Embryonic facial prominence (tissue), 1 donor: Measurements from ENCODE around the gene ATG2B.

ENCODE experiments used
- DNase-seq: peaks from one replicate; pipeline ENCODE4 v3.0.0-alpha.2; 2016; ENCODE audit errors: extremely low spot score

The ATG2B gene

DNA sequence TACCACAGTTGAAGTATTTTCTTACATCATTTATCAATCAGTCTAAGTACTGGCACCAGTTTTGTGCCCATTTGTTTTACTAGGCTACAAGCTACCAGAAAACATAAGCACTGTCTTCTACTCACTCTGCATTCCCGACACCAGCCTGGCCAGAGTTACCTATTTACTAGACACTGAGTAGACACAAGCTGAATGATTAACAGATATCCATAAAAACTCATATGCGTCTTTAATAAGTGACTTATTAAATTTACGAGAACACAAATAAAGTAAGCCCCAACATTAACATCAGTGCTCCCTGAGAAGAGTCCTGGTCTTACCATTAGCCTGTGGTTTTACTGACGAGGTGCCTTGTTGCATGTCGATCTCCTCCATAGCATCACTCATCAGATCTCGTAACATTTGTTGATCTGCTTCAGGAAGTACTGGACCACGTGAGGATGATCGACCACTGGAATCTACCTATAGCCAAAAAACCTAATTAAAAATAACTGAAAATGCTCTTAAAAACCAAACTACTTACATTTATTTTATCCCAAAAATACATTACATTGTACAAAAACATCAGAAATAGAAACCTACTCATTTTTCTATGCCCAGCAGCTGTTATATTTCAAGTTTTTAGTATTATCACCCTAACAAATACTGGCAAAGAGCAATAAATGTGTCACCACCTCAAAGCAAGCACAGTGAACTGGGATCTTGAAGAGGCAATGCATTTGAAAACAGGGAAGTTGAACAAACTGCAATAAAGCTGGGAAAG, 53.8 kb downstream of the ATG2B start:
- no peak for DNase-seq

DNA sequence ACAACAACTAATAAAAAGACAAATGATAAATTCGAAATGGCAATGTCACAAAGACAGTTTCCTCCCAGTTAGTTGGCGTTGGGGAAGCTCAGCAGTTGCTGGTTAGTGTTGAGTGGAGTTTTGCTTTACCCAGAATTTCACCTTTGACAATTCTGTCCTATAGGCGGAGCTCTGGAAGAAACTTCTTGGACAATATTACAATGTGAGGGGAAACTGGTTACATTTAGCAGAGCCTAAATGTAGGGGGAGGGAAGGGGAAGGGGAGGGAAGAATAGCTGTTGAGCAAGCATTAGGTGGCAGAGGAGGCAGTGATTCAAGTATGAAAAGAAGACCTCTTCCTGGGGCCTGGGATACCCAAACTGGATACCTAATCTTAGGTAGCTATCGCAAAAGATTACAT, 55.7 kb downstream of the ATG2B start:
- no peak for DNase-seq

DNA sequence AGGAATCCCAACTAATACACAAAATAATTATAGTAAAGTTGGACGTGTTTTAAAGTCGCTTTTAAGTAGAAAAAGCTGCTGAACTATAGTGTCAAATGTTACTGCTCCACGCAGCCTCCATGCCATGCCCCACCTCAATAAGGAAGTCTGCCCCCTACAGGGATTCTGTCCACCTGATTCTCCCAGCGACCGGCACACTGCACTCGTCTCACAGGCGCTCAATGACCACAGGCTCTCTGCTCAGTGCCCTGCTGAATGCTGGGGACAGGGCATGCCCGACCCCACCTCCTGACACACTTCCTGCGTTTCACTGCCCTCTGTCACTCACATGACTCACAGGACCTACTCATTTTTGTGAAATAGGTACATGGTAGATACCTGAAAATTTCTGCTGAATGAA, 58.2 kb downstream of the ATG2B start:
- DNase-seq: no peak

DNA sequence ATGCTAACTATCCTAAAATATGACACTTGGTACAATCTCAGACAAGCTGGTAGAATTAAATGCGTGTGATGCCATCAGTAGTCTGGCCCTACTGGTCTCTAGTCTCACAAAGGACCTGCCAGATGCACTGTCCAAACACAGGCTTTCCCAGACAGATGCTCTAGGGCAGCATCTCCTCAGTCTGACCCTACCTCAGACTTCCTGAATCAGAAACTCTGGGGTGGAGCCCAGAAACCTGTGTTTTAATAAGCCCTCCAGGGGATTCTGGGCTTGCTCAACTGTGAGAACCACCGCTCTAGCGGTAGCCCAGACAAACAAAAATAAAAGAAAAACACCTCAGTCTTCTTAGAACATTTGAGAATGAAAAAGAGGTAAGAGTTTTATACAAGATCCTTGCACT, 59.2 kb downstream of the ATG2B start:
- no peak for DNase-seq

DNA sequence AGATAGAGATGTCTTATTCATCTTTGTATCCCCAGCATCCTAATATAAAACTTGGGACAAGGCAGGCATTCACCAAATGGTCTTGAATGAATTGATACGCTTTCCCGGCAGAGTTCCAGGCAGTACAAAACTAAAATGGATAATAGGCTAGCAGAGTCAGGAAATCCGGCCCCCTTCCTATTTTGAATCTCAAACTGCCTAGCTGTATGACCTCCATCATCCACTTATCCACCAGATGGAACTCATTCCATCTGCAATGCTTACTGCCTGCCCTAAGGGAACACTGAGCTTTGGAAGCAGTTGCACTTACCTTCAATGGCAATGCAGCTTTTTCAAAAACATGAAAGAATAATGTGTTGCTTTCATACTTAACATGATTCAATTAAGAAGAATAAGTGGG, 63.7 kb downstream of the ATG2B start:
- DNase-seq: no peak

DNA sequence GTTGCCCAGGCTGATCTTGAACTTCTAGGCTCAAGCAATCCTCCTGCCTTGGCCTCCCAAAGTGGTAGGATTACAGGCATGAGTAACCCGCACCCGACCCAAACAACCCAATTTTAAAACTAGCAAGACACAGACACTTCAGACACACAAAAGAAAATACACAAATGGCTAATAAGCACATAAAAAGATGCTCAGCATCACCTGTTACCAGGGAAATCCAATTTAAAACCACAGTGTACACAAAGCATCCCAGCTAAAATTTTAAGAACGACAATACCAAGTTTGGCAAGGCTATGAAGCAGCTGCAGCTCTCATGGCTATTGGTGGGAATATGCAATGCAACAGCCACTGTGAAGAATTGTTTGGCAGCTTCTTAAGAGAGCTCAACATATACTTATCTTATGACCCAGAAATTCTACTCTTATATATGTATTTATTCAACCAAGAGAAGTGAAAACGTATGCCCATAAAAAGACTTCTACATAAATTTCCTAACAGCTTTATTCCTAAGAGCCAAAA, 65.1 kb downstream of the ATG2B start:
- DNase-seq: no peak

DNA sequence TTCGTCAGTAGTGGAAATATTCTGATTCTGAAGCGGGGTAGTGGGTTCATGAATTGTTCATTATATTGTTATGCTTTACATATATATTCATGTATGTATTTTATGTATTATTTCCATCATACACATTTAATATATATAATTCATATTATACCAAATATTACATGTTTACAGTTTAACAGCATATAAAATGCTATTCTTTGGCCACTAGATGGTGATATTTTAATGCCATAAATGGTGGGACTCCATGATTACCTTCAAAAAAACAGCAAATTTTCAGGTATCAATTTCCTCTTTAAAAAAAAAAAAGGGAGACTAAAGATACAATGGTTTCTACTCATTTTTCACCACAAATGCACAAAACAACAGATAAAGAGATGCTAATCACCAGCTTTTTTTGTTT, 66.1 kb downstream of the ATG2B start:
- no peak for DNase-seq

DNA sequence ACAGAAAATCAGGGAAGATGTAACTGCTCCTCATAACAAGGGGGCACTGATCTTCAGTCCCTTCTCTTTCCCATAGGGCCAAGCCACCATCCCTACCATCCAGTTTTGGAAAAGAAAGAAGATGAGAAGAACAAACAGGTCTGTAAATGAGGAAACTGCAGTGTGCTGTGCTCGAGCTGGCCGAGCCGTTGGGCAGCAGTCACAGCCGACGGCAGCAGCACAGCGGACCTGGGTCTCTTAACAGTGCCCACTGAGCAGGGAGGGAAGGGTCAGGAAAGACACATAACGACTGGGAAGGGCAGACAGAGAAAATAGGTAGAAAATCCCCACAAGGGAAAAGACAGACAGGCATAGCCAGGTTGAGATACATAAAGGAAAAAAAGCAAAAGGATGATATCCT, 68.9 kb downstream of the ATG2B start:
- no peak for DNase-seq

DNA sequence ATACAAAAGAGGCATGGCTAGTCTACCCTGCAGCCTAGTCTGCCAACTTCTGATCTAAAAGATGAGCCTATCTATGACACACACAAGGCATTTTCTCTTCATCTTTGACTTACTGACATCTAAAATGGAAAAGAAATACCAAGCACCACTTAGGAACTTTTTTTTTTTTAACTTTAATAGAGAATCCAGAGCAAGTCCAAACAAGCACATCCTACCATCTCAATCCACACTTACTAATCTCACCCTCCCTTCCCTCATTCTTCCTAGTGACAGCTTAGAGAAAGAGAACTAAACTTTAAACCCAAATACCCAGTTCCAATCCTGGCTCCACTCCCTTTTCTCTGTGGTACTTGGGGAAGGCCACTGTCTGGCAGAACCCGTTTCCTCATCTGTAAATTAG, 75.3 kb downstream of the ATG2B start:
- no peak for DNase-seq

DNA sequence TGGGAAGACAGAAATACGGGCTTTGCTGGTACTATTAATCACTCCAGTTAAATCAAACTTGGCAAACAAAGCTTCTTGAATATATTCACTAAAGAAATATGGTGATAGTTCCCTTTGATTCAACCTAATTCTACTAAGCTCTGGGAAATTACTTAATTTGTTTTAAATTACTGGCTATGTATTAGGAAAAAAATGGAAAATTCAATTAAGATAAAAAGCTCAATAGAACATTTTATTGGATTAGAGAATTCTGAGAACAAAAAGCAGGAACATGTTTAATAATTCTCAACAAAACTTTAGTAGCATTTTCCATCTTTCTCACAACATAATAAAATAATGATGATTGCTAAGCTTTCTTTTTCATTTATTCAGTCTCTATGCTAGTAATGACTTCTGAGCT, 76.9 kb downstream of the ATG2B start:
- no peak for DNase-seq

DNA sequence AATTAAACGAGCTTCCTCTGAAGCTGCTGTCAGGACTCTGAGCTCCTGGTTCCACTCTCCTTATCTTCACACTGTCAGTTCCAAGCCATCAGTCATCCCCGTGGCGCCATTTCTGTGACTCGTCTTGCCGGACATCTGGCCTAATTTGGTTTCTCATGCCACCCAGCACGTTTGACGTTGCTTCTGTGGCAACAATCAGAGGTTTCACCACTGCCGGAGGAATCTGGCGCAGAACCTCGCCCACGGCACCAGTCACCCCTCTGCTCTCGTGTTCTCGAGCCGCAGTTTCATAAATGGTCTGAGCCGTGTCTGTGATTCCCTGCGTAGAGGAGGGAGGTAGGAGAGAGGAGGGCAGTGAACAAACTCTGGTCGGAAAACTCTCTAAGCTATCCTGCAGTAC, 77.5 kb downstream of the ATG2B start:
- no peak for DNase-seq

DNA sequence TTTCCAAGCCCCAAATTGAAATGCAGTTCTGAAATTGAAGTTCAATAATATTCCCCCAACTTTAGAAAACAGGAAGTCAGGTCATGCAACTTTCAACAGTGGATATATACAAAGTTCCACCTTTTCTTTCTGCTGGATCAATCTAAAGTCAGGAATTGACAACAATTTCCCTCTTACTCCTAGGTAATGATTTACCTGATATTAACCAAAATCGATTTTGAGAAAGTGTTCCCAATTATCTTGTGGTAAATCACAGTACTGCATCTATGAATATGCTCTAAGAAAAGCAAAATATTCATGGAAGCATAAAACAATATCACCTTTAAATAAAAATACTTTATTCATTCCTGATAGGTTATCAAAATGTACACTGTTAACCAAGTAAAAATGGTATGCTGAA, 78.7 kb downstream of the ATG2B start:
- no peak for DNase-seq

DNA sequence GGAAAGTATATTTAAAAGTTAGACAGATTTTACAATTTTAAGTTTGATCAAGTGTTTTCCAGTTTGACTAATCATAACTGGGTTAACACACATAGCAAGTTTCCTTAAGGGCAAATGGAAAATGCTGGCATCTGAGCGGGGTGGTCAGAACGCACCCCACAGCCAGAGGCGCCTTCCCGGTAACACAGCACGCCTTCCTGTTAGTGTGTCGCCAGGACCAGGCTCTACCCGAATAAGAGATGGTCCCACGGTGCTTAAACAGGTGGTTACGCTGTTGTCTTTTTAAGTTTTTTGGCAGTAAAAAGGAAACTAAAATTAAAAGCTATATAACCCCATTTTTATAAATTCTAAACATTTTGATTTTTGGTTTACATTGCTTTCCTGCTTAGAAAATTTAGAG, 79.1 kb downstream of the ATG2B start:
- no peak for DNase-seq

DNA sequence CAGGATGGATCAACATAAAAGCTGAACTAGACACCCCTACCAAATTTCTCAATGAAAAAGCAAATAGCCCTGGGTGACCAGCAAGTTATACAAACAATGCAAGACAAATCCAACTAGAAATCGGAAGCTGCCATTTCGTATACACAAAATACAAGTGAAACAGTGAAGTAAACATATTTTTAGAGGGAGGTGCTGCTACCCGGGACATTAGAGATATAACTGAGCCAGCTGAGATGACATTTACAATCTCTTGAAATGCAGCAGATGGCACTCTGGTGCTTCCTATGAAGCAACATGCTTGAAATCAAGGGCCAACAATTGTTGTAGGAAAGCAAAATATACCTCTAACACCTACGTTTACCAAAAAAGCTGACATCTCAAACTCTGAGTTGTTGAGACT, 81.7 kb downstream of the ATG2B start:
- DNase-seq: no peak

DNA sequence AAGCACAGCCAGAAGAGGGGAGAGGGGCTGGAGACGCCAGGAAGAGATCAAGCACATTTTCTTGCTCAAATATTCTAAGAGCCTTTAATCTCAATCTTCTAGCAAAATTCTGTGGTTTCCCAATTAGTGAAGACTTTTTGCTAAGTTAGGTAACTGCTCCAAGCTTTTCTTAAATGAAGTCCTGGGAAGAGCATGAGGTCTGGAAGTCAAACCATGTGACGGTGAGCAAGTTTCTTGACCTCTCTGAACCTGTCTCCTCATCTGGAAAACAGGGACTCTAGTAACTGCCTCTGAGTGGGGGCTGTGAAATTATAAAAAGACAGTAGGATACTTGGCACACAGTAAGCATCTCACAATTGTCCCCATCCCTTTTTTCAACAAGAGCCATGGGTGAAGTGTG, 83.0 kb downstream of the ATG2B start:
- no peak for DNase-seq

DNA sequence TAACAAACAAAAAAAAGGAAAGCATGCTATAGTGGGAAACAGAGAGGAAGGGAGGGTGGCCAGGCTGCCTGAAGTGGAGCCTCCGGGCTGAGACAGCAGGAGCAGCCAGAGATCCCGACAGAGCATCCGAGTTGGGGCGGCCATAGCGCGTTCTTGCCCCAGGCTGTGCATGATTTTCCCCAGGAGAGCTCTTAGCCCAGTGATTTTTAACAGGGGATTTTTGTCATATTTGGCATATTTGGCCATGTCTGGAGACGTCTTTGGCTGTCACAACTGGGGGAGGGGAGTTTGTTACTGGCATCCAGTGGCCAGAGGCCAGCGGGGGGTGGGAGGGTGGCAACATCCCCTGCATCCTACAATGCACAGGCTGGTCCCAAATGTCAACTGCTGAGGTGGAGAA, 83.6 kb downstream of the ATG2B start:
- DNase-seq: no peak

DNA sequence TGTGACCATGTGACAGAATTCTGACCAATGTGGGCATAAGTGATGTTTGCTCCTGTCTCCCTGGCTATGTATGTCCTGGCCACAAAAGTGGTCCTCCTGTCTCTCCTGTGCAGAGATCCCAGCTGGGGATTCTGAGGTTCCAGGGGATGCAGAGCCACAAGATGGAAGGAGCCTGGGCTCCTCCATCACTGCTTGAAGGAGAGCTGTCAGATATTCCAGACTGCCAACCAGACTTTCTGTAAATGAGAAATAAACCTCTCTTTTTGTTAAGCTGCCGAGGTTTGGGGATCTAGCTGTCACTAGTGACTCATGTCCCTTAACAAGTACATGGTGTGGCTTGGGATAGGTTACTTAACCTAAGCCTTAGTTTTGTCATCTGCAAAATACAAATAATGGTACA, 85.3 kb downstream of the ATG2B start:
- no peak for DNase-seq

DNA sequence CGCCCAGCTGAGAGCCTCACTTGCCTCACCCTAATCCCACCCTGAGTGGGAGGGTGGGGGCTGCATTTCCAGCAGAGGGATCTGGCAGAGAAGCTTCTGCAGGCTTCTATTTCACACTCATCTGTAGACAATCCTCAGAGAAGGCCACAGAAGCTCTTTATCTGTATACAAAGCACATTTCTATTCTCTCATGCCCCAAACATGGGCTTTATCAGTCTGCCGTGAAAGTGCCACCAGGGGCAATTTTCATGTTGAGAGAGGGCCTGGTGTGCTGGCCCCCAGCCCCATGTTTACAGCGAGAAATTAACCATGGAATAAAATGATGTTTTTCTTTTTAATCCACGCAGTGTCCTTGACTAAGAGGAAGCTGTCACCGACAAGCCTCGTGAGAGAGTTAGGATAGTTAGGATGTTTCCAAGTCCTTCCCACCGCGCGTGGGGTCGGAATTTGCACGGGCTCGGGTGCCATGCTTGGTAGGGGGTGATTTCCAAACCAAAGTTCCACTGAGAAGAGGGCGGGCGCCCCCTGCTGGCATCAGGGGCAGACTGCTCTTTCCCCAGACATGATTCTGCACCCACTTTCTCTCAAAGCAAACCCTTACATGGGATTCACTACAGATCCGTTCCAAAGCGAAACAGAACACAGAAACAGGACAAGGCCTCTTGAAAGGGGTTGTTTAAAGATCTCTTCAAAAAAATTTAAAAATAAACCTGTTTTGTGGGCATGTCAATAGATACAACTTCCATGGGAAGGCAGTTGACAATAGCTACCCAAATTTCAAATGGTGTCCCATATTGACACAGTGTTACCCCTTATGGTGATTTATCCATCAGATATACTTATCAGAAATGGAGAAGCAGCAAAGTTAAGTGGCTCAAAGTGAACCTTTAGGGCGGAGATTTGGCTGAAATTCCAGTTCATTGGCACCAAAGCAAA, 87.7 kb downstream of the ATG2B start:
- DNase-seq: peak; percentile 64

DNA sequence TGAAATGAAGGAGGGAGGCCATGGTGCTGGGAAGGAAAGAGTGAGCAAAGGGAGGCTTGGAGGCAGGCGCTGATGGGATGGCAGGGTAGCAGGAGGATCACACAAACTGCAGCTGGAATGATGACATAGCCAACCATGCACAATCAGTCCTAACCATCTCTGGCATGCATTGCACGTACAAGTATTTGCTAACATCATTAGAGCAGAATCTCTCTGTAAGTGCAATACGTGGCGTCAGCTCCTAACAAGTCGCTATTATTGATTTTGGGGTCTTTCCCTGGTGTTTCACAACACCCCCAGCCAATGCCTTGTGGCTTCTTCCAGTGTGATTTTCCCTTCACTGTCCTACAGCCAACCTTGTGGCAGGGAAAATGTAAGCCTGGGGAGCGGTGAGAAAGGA, 88.6 kb downstream of the ATG2B start:
- DNase-seq: no peak

DNA sequence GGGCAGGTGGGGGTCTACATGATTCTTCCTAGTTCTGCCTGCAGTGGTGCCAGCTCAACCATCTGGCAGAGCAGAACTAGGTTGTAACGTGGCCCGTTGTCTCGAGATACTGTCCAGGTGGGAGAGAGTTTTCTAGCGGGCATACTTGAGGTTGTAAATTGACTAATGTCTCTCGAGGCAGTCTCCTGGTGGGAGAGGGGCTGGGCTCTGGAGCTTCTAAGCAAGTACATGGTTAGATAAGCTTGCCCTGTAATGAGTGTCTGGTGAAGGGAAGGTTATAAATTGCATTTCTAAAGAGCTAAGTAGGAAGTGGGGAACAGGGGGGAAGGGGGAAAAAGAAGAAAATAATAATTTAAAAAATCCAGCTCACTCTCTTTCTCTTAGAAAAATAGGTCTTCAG, 89.0 kb downstream of the ATG2B start:
- DNase-seq: no peak

DNA sequence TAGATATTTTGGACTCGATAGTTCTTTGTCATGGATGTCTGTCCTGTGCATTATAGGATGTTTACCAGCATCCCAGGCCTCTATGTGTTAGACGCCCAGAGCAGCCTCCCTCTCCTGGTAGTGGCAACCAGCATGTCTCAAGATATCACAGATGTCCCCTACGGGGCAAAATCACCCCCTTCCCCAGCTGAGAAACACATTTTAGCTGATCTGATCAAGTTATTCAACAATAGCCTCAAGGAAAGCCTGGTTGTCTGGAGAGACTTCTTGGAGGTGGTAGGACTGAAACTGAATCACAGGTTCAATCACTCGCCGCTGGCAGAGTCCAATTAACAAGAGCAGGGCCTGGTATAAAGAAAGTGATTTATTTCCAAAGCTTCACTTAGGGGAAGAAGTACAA, 89.5 kb downstream of the ATG2B start:
- DNase-seq: no peak

DNA sequence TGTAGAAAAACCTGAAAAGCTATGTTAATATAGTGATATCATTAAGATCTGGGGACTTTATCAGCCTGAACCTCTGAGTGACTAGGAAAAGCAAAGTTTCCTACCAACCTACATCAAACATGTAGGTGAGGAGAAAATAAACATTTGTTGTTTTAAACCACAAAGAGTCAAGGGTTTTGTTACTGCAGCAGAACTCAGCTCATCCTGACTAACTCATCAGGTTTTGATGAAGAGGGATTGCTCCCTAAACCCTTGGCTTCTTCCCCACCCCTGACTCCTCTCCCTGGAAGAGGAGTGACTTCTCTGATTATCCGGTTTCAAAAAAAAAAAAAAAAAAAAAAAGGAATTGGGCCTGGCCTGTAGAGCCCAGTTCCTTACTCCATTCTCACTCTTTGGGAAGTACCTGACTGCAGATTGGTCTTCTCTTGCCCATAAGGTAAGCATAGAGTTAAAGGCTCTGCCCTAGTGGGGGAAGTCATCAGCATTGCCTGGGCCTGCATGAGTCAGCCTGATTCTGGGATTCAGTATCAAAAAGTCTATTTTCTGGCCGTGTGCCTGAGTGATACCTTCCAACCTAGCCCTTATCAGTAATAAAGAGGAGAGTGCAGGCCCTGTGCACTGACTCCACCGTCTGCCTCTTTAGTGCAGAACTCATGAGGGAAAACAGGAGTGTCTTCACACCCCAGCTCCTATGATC, 90.2 kb downstream of the ATG2B start:
- no peak for DNase-seq

DNA sequence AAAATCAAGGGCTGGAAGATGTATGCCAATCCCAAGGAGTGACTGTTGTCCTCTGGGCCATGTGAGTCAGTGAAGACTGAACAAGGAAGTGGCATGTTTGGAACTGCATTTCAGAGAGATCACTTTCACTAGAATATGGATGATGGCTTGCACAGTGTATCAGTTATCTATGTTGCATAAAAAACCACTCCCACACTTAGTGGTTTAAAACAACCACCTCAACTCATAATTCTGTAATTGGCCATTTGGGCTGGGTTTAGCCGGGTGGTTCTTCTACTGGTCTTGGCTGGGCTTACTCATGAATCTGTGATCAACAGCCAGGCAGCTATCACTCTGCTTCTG, 91.7 kb downstream of the ATG2B start:
- DNase-seq: no peak
